Glutamatergic neuron (in vitro differentiated cells): ENCODE measurements around the gene TRIM17. TPM values are rescaled to one million over a fixed set of nuclear protein-coding genes. Genes with fewer than 3 reads are reported as not detected.

Source experiments
- DNase-seq: peaks from one replicate; pipeline ENCODE4 v3.0.0; 2022
- H3K27ac Mint-ChIP-seq: one replicate; pipeline ENCODE4 v1.8.0; 2020; ENCODE audit warnings: mild to moderate bottlenecking, mixed read lengths, inconsistent platforms; ENCODE audit not compliant: unreplicated experiment
- H3K27me3 Mint-ChIP-seq: one replicate; pipeline ENCODE4 v1.8.0; 2020; ENCODE audit warnings: mild to moderate bottlenecking, moderate library complexity, mixed read lengths, inconsistent platforms; ENCODE audit not compliant: unreplicated experiment
- H3K36me3 Mint-ChIP-seq: one replicate; pipeline ENCODE4 v1.8.0; 2020; ENCODE audit warnings: mild to moderate bottlenecking, mixed read lengths, inconsistent platforms; ENCODE audit not compliant: unreplicated experiment
- H3K4me1 Mint-ChIP-seq: one replicate; pipeline ENCODE4 v1.8.0; 2020; ENCODE audit warnings: mild to moderate bottlenecking, low read depth, mixed read lengths, inconsistent platforms; ENCODE audit not compliant: unreplicated experiment
- H3K4me3 Mint-ChIP-seq: one replicate; pipeline ENCODE4 v1.8.0; 2020; ENCODE audit warnings: mild to moderate bottlenecking, mixed read lengths, inconsistent platforms; ENCODE audit not compliant: unreplicated experiment
- H3K9me3 Mint-ChIP-seq: one replicate; pipeline ENCODE4 v1.8.0; 2020; ENCODE audit warnings: mild to moderate bottlenecking, moderate library complexity, mixed read lengths, inconsistent platforms; ENCODE audit not compliant: unreplicated experiment
- total RNA-seq: library from RNA; stranded (reverse); fragmentation: NEBNext Ultra II Directional; extraction: Animal tissue kit (Norgen Biotek cat#: 25700); gene quantifications from one replicate; pipeline ENCODE4 v1.2.1, GENCODE V29; 2021; ENCODE audit not compliant: unreplicated experiment
- TF ChIP-seq, protein P1 (sequence below): fragments of 200-600 bp; sonication (generic); IDR thresholded peaks from one replicate; pipeline ENCODE4 v1.5.0; 2021; ENCODE audit not compliant: partially characterized antibody, unreplicated experiment

The TRIM17 gene
- total RNA-seq, 1 donor from 2014 or later: not detected

DNA sequence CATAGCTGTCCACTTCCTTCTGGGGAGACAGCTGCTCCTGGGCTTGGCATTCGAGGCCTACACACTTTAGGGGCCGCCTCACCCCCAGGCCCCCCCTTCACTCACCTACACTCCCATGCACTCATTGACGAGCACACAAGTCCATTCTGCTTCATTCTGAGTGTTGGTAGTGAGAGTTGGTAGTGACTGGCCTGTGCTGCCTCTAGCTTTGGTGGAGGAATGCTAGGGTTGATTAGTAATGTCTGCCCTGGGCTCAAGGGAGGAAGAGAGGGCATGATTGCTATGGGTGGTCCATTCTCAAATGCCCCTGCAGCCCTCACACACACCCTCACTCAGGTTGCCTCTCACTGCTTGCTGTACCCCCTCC is 40.4 kb downstream of the TRIM17 start:
- H3K4me3 Mint-ChIP-seq: no peak overlapping the region
- peaks cover 7% of the 10 kb centered on the region for H3K9me3 Mint-ChIP-seq
- no peak overlapping the region for H3K27ac Mint-ChIP-seq
- no peaks in the 10 kb centered on the region for H3K36me3 Mint-ChIP-seq
- TF ChIP-seq, protein P1, sequence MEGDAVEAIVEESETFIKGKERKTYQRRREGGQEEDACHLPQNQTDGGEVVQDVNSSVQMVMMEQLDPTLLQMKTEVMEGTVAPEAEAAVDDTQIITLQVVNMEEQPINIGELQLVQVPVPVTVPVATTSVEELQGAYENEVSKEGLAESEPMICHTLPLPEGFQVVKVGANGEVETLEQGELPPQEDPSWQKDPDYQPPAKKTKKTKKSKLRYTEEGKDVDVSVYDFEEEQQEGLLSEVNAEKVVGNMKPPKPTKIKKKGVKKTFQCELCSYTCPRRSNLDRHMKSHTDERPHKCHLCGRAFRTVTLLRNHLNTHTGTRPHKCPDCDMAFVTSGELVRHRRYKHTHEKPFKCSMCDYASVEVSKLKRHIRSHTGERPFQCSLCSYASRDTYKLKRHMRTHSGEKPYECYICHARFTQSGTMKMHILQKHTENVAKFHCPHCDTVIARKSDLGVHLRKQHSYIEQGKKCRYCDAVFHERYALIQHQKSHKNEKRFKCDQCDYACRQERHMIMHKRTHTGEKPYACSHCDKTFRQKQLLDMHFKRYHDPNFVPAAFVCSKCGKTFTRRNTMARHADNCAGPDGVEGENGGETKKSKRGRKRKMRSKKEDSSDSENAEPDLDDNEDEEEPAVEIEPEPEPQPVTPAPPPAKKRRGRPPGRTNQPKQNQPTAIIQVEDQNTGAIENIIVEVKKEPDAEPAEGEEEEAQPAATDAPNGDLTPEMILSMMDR: no peak
- DNase-seq: no peak
- peaks cover 12% of the 10 kb centered on the region for H3K27me3 Mint-ChIP-seq
- H3K4me1 Mint-ChIP-seq: no peaks in the 10 kb centered on the region

DNA sequence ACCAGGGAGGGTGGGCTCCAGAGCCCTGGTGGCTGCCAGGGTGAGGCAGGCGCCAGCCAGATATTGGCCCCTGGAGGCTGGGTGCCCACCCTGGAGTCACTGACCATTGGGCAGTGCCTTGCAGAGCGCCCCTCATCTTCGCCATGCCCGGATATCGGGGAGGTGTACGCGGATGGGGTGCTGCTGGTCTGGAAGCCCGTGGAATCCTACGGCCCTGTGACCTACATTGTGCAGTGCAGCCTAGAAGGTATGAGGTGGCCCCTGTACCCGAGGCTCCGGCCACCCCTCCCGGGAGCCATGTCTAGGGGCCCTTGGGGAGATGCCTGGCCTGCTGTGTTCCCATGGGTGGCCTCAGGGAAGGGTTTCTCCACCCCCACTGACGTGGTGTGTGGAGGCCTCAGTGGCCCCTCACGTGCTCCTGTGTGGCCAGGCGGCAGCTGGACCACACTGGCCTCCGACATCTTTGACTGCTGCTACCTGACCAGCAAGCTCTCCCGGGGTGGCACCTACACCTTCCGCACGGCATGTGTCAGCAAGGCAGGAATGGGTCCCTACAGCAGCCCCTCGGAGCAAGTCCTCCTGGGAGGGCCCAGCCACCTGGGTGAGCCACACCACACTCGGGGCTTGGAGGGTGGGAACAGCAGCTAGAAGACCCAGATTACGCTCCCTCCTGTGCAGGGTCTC is 40.9 kb downstream of the TRIM17 start:
- Mint-ChIP-seq H3K27ac (no peak overlapping the region), H3K4me1 (no peaks in the 10 kb centered on the region), H3K27me3 (peaks cover 12% of the 10 kb centered on the region), H3K36me3 (no peaks in the 10 kb centered on the region), H3K9me3 (peaks cover 4% of the 10 kb centered on the region), H3K4me3 (no peak overlapping the region)
- TF ChIP-seq, protein P1: no peak
- no peak for DNase-seq

DNA sequence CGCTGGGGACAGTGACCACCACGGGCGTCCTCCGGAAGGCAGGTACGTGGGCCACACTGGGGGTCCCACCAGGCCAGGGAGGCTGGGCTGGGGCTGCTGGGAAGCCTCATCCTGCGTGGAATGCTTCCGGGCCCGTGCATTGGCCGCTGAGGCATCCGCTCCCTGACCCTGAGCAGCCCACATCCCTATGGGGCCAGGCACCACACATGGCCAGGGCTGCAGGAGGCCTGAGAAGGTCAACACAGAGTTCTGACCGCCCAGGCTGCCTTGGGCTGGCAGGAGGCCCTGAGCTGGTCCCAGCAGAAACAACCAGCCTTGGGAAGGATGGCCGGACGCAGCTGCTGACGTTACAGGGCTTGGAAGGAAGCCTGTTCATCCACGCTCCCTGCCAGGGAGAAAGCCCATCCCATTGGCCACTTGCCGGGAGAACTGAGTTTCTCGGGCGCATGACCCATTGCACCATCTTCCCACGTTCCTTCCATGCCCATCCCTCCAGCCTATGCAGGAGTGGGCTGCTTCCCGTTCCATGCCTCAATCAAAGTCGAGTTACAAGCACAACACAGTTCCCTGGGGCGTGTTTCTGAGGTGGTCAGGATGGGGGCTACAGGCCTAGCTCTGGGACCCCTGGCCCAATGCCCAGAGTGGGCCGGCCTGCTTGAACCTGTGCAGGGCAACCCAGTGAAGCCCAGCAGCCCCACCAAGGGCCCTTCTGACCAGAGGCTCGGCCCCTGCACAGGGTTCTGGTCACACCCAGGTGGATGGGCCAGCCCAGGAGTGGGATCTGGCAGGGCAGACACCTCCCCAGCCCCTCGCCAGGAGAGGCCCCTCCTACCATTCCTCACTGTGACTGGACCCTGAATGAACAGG is 41.7 kb downstream of the TRIM17 start:
- TF ChIP-seq, protein P1: no peak
- Mint-ChIP-seq H3K9me3 (peaks cover 4% of the 10 kb centered on the region), H3K36me3 (no peaks in the 10 kb centered on the region), H3K4me3 (no peak overlapping the region), H3K27ac (no peak overlapping the region), H3K27me3 (peaks cover 9% of the 10 kb centered on the region), H3K4me1 (no peaks in the 10 kb centered on the region)
- DNase-seq: peak; percentile 19

DNA sequence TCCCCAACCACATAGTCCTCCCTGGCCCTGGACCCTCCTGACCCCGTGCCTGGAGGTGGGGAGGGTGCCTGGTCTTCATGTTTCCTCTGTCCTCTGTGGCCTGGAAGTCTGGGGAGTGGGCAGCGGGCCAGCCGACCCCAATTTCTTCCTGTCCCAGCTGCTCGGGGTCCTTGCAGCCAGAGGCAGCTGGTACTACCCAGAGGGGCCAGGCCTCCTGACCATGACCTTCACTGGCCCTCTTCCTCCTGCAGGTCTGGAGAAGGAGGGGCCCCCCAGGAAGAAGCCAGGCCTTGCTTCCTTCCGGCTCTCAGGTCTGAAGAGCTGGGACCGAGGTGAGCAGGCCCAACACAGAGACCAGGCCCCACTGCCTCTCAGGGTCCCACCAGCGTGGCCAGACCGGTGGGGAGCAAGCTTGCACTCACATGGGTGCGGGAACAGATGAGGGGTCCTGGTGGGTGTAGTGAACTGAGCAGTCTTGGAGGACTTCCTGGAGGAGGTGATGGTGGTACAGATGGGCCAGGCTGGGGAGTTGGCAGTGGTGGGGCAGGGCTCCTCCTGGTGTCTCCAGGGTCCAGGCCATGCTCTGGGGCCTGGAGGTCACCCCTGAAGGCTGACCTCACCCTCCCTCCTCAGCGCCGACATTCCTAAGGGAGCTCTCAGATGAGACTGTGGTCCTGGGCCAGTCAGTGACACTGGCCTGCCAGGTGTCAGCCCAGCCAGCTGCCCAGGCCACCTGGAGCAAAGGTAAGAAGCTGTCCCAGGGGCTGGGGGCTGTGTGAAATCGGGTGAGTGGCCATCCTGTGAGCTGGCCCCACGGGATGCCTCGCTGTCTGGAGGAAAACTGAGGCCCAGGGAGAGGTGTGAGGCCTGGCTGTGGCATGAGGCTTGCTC is 42.7 kb downstream of the TRIM17 start:
- no peak overlapping the region for H3K4me3 Mint-ChIP-seq
- TF ChIP-seq, protein P1: no peak
- no peak overlapping the region for H3K27ac Mint-ChIP-seq
- no peak for DNase-seq
- H3K36me3 Mint-ChIP-seq: no peaks in the 10 kb centered on the region
- H3K27me3 Mint-ChIP-seq: peaks cover 2% of the 10 kb centered on the region
- H3K4me1 Mint-ChIP-seq: no peaks in the 10 kb centered on the region
- peaks cover 4% of the 10 kb centered on the region for H3K9me3 Mint-ChIP-seq
